Mesothelial cell of epicardium (in vitro differentiated cells): Measurements from ENCODE around the gene TMPRSS13. TPM values are rescaled to one million over a fixed set of nuclear protein-coding genes. Genes with fewer than 3 reads are reported as not detected.
"Not testable (repeated sequence)": the region's sequence is repeated elsewhere in the genome, so short reads cannot be mapped to it uniquely, and the experiment has no call there.

Experiments
- DNase-seq, 2 experiments: peaks; one replicate each; pipeline ENCODE4 v3.0.0; 2021; ENCODE audit warnings: low spot score in 2 of 2; ENCODE audit not compliant: unreplicated experiment in 2 of 2
- H3K27ac Mint-ChIP-seq: 2 replicates; pipeline ENCODE4 v1.8.0; 2021; ENCODE audit warnings: mixed read lengths
- H3K27me3 Mint-ChIP-seq: 2 replicates; pipeline ENCODE4 v1.8.0; 2021; ENCODE audit warnings: low read depth, mixed read lengths
- H3K36me3 Mint-ChIP-seq: 2 replicates; pipeline ENCODE4 v1.8.0; 2021; ENCODE audit warnings: mixed read lengths
- H3K4me1 Mint-ChIP-seq: 2 replicates; pipeline ENCODE4 v1.8.0; 2021; ENCODE audit warnings: mixed read lengths
- H3K4me3 Mint-ChIP-seq: 2 replicates; pipeline ENCODE4 v1.8.0; 2021; ENCODE audit warnings: mild to moderate bottlenecking, moderate library complexity, mixed read lengths
- H3K9me3 Mint-ChIP-seq: 2 replicates; pipeline ENCODE4 v1.8.0; 2021; ENCODE audit warnings: mixed read lengths
- CTCF ChIP-seq: fragments of 200-600 bp; sonication (generic); IDR thresholded peaks from one replicate; pipeline ENCODE4 v1.5.0; 2021; ENCODE audit warnings: antibody characterized with exemption; ENCODE audit not compliant: unreplicated experiment
- total RNA-seq: library from RNA; stranded (reverse); gene quantifications from 3 replicates; pipeline ENCODE4 v1.2.1, GENCODE V29; 2021

The TMPRSS13 gene
- 10.4 to 11.3 TPM (median 10.9 TPM) in 3 replicates for total RNA-seq

DNA sequence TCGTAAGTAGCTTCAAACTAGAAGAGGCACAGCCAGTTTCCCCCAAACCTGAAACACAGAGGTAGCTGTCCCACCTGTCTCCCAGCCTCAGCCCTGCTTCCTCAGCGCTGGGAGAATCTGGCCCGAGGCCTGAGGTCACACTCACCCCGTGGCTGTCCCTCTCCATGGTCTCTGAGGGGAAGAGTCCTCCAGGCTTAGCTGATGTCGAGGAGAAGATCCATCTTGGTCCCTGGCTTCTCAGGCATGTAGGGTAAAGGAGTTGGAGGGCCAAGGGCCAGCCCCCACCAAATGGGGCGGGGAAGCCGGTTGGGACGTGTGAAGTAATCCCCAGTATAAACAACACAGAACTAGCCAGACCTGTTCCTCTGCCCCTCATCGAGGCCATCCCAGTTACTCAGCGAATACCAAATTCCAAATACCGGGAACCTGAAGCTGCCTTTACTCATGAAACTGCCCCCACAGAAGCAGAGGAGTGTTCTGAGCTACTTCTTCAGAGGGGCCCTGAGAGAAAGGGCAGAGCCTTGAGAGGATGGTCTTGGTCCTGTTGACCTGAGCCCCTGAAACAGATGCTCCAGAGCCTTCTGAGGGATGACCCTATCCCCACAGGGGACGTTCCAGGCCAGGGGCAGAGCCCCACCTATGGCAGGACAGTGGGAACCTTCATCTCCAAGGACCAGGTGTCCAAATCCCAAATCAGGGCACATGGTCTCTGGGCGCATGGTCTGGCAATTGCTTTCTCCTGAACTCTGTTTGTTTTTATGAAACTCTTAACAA is at the start of gene TMPRSS13:
Gene TMPRSS13, minus strand, starts transcription at position 261 of the 774 bp plus-strand sequence. Its CDS starts 95 bp downstream, at position 166.
- H3K27ac Mint-ChIP-seq, result peak within 1 kb of the TSS; percentile 92
- H3K4me1 Mint-ChIP-seq, result peaks cover 57% of the 10 kb centered on the region
- H3K36me3 Mint-ChIP-seq, result no peaks in the 10 kb centered on the region
- peak in 1 of 2 experiments; percentile 62 for DNase-seq
- H3K27me3 Mint-ChIP-seq, result no peaks in the 10 kb centered on the region
- H3K4me3 Mint-ChIP-seq, result peak within 1 kb of the TSS; percentile 61
- no peaks in the 10 kb centered on the region for H3K9me3 Mint-ChIP-seq
- no peak for TF ChIP-seq CTCF

- Mint-ChIP-seq H3K4me3 (no peak overlapping the region), H3K9me3 (no peaks in the 10 kb centered on the region), H3K27ac (no peak overlapping the region), H3K36me3 (no peaks in the 10 kb centered on the region), H3K4me1 (no peaks in the 10 kb centered on the region), H3K27me3 (peaks cover 48% of the 10 kb centered on the region)
- TF ChIP-seq CTCF, result no peak
- DNase-seq, result no peak
Measured at GRCh38 chr11:117978991-117979390, 49.8 kb upstream of the TMPRSS13 start.

- peaks cover 42% of the 10 kb centered on the region for H3K27me3 Mint-ChIP-seq
- H3K4me3 Mint-ChIP-seq, H3K36me3 Mint-ChIP-seq, H3K4me1 Mint-ChIP-seq, H3K27ac Mint-ChIP-seq, H3K9me3 Mint-ChIP-seq: not testable (repeated sequence)
- DNase-seq, result peak in 1 of 2 experiments; percentile 21
Measured at GRCh38 chr11:117978291-117978910, 49.2 kb upstream of the TMPRSS13 start.

DNA sequence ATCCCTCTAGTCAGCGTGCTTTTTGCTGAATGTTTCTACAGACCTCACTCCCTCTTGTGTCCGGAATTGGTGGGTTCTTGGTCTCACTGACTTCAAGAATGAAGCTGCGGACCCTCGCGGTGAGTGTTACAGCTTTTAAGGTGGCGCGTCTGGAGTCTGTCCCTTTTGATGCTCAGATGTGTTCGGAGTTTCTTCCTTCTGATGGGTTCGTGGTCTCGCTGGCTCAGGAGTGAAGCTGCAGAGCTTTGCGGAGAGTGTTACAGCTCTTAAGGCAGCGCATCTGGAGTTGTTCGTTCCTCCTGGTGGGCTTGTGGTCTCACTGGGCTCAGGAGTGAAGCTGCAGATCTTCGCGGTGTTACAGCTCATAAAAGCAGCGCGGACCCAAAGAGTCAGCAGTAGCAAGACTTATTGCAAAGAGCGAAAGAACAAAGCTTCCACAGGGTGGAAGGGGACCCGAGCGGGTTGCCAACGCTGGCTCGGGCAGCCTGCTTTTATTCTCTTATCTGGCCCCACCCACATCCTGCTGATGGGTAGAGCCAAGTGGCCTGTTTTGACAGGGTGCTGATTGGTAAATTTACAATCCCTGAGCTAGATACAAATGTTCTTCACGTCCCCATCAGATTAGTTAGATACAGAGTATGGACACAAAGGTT is 48.5 kb upstream of the TMPRSS13 start:
- not testable (repeated sequence) for H3K4me1 Mint-ChIP-seq, H3K27ac Mint-ChIP-seq, H3K36me3 Mint-ChIP-seq, H3K9me3 Mint-ChIP-seq, H3K4me3 Mint-ChIP-seq
- DNase-seq, result peak in 1 of 2 experiments; percentile 9
- peaks cover 42% of the 10 kb centered on the region for H3K27me3 Mint-ChIP-seq

GRCh38 chr11:117977029-117977428 is 47.8 kb upstream of the TMPRSS13 start:
- no peaks in the 10 kb centered on the region for H3K36me3 Mint-ChIP-seq
- TF ChIP-seq CTCF, result no peak
- no peaks in the 10 kb centered on the region for H3K9me3 Mint-ChIP-seq
- peaks cover 3% of the 10 kb centered on the region for H3K4me1 Mint-ChIP-seq
- no peak overlapping the region for H3K4me3 Mint-ChIP-seq
- no peak overlapping the region for H3K27ac Mint-ChIP-seq
- no peak for DNase-seq
- H3K27me3 Mint-ChIP-seq, result peaks cover 44% of the 10 kb centered on the region

DNA sequence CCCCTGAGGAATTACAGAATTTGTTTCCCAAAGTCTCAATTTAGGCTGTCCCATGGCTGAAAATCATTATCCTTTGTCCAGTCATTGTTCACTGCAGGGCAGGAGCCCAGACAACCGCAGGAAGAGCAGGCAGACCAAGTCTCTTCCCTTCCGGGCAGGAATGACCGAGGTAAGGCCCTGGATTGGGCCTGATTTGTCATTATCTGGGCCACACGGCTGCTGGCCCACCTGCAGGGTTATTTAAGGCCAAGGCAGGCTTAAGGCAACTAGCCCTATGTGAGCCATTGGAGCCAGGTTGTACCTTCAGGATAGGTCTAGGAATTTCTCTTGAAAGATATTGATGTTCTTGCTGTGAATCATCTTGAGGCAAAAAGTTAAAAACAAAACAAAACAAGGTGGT is 47.2 kb upstream of the TMPRSS13 start:
- no peaks in the 10 kb centered on the region for H3K9me3 Mint-ChIP-seq
- no peak overlapping the region for H3K27ac Mint-ChIP-seq
- no peaks in the 10 kb centered on the region for H3K36me3 Mint-ChIP-seq
- peaks cover 43% of the 10 kb centered on the region for H3K27me3 Mint-ChIP-seq
- peaks cover 3% of the 10 kb centered on the region for H3K4me1 Mint-ChIP-seq
- peak in 1 of 2 experiments; percentile 20 for DNase-seq
- H3K4me3 Mint-ChIP-seq, result no peak overlapping the region
- no peak for TF ChIP-seq CTCF
